Ishikawa (cell line): ENCODE results near the gene OSBPL6.

Experiments
- CEBPB ChIP-seq: IDR thresholded peaks from 2 replicates; pipeline ENCODE4 v1.6.1; 2012
- CREB1 ChIP-seq: IDR thresholded peaks from 2 replicates; pipeline ENCODE4 v1.6.1; 2012; ENCODE audit warnings: low read depth
- EGR1 ChIP-seq: IDR thresholded peaks from 2 replicates; pipeline ENCODE4 v1.6.1; 2012
- EP300 ChIP-seq: IDR thresholded peaks from 2 replicates; pipeline ENCODE4 v1.6.1; 2012; ENCODE audit warnings: borderline replicate concordance
- FOXM1 ChIP-seq: IDR thresholded peaks from 2 replicates; pipeline ENCODE4 v1.6.1; 2012; ENCODE audit warnings: low read depth, borderline replicate concordance
- MAX ChIP-seq: IDR thresholded peaks from 2 replicates; pipeline ENCODE4 v1.6.1; 2012
- NFIC ChIP-seq: IDR thresholded peaks from 2 replicates; pipeline ENCODE4 v1.6.1; 2012
- RAD21 ChIP-seq: IDR thresholded peaks from 2 replicates; pipeline ENCODE4 v1.6.1; 2012; ENCODE audit warnings: low read depth
- REST ChIP-seq: IDR thresholded peaks from 2 replicates; pipeline ENCODE4 v1.6.1; 2012; ENCODE audit warnings: low read depth, mild to moderate bottlenecking
- TAF1 ChIP-seq: IDR thresholded peaks from 2 replicates; pipeline ENCODE4 v1.6.1; 2012; ENCODE audit warnings: low read depth, mild to moderate bottlenecking
- TCF12 ChIP-seq: IDR thresholded peaks from 2 replicates; pipeline ENCODE4 v1.6.1; 2012; ENCODE audit warnings: low read depth
- TEAD4 ChIP-seq: IDR thresholded peaks from 2 replicates; pipeline ENCODE4 v1.6.1; 2012
- USF1 ChIP-seq: IDR thresholded peaks from 2 replicates; pipeline ENCODE4 v1.6.1; 2012
- YY1 ChIP-seq: IDR thresholded peaks from 2 replicates; pipeline ENCODE4 v1.6.1; 2012; ENCODE audit warnings: low read depth
- ZBTB7A ChIP-seq: IDR thresholded peaks from 2 replicates; pipeline ENCODE4 v1.6.1; 2012; ENCODE audit warnings: low read depth

OSBPL6 gene

GRCh38 chr2:178379162-178380004, 185.1 kb downstream of the OSBPL6 start:
- TF ChIP-seq RAD21, result no peak
- TF ChIP-seq EP300, result no peak
- no peak for TF ChIP-seq REST
- no peak for TF ChIP-seq USF1
- TF ChIP-seq FOXM1, result no peak
- TF ChIP-seq MAX, result no peak
- TF ChIP-seq EGR1, result no peak
- no peak for TF ChIP-seq TCF12
- no peak for TF ChIP-seq TEAD4
- no peak for TF ChIP-seq TAF1
- no peak for TF ChIP-seq CEBPB
- TF ChIP-seq ZBTB7A, result no peak
- no peak for TF ChIP-seq NFIC
- TF ChIP-seq YY1, result no peak
- TF ChIP-seq CREB1, result no peak

- no peak for TF ChIP-seq RAD21
- no peak for TF ChIP-seq USF1
- no peak for TF ChIP-seq EP300
- TF ChIP-seq YY1, result no peak
- TF ChIP-seq EGR1, result no peak
- no peak for TF ChIP-seq CREB1
- no peak for TF ChIP-seq REST
- no peak for TF ChIP-seq MAX
- no peak for TF ChIP-seq ZBTB7A
- TF ChIP-seq TAF1, result no peak
- TF ChIP-seq NFIC, result no peak
- no peak for TF ChIP-seq TCF12
- no peak for TF ChIP-seq TEAD4
- TF ChIP-seq CEBPB, result no peak
- no peak for TF ChIP-seq FOXM1
Observed at GRCh38 chr2:178380763-178381162, 186.5 kb downstream of the OSBPL6 start.

GRCh38 chr2:178383718-178384117, 189.4 kb downstream of the OSBPL6 start:
- TF ChIP-seq CEBPB (no peak), RAD21 (no peak), TEAD4 (no peak), YY1 (no peak), MAX (no peak), ZBTB7A (no peak), FOXM1 (no peak), EGR1 (no peak), REST (no peak), NFIC (no peak), TCF12 (no peak), CREB1 (no peak), EP300 (no peak), USF1 (no peak), TAF1 (no peak)
